Testis (tissue), 3 donors: ENCODE measurements around the gene SLC2A10. TPM values are rescaled to one million over a fixed set of nuclear protein-coding genes. Genes with fewer than 3 reads are reported as not detected.
A peak's percentile ranks its signal among the peaks of the same experiment; 100 is the strongest.

Experiments used
- DNase-seq: peaks from one replicate; pipeline ENCODE4 v3.0.0-alpha.2; 2019
- H3K27ac ChIP-seq, 2 donors: fragments of 200-600 bp; sonication (generic); one replicate each; pipeline ENCODE4 v1.5.1; 2019
- H3K27me3 ChIP-seq: fragments of 200-600 bp; sonication (generic); one replicate; pipeline ENCODE4 v1.5.1; 2019
- H3K36me3 ChIP-seq: fragments of 200-600 bp; sonication (generic); one replicate; pipeline ENCODE4 v1.5.1; 2017; ENCODE audit warnings: low read depth; ENCODE audit errors: missing control alignments
- H3K4me1 ChIP-seq: fragments of 200-600 bp; sonication (generic); one replicate; pipeline ENCODE4 v1.5.1; 2019
- H3K4me3 ChIP-seq, 2 donors: fragments of 200-600 bp; sonication (generic); one replicate each; pipeline ENCODE4 v1.5.1; 2017 to 2019
- H3K9me3 ChIP-seq: fragments of 200-600 bp; sonication (generic); one replicate; pipeline ENCODE4 v1.5.1; 2017
- POLR2A ChIP-seq: fragments of 450-650 bp; IDR thresholded peaks from one replicate; pipeline ENCODE4 v1.6.1; 2017; ENCODE audit warnings: antibody characterized with exemption, mild to moderate bottlenecking, moderate library complexity
- WGBS, 2 donors: methylation state at CpG; one replicate each; pipeline ENCODE4 v1.1.5; 2018; 5-methylcytosine and 5-hydroxymethylcytosine counted together
- intact Hi-C: fragments of 100-400 bp; cut with DNase I; formaldehyde crosslinking; loops from one replicate; pipeline ENCODE4 v1.15.1; 2023; ENCODE audit warnings: low total_unique reads
- polyA plus RNA-seq: library from polyadenylated mRNA; stranded (reverse); fragments of 350-450 nt; fragmentation: Illumina TruSeq; extraction: RNeasy Lipid Tissue Mini Kit (QIAGEN cat#74804); gene quantifications from one replicate; pipeline ENCODE4 v1.2.3, GENCODE V29; 2014; ENCODE audit warnings: low read depth, low replicate concordance; ENCODE audit not compliant: insufficient read depth
- total RNA-seq, 2 donors: library from RNA; depleted of rRNA; stranded (reverse); fragments of >200 nt; gene quantifications; one replicate each; pipeline ENCODE4 v1.2.3, GENCODE V29; 2016
- TF ChIP-seq, protein P1 (sequence below), 3 experiments: fragments of 450-650 bp in 2 of 3; fragments of 200-600 bp in 1 of 3; sonication (generic) in 1 of 3; IDR thresholded peaks; one replicate each; pipeline ENCODE4 v1.5.1; 2016 to 2019; ENCODE audit warnings: antibody characterized with exemption in 3 of 3, mild to moderate bottlenecking in 2 of 3, moderate library complexity in 1 of 3

Gene SLC2A10
- total and polyA plus RNA-seq, 3 donors from 2014 or later = 4.8 to 12.2 (median 12.0) TPM

DNA sequence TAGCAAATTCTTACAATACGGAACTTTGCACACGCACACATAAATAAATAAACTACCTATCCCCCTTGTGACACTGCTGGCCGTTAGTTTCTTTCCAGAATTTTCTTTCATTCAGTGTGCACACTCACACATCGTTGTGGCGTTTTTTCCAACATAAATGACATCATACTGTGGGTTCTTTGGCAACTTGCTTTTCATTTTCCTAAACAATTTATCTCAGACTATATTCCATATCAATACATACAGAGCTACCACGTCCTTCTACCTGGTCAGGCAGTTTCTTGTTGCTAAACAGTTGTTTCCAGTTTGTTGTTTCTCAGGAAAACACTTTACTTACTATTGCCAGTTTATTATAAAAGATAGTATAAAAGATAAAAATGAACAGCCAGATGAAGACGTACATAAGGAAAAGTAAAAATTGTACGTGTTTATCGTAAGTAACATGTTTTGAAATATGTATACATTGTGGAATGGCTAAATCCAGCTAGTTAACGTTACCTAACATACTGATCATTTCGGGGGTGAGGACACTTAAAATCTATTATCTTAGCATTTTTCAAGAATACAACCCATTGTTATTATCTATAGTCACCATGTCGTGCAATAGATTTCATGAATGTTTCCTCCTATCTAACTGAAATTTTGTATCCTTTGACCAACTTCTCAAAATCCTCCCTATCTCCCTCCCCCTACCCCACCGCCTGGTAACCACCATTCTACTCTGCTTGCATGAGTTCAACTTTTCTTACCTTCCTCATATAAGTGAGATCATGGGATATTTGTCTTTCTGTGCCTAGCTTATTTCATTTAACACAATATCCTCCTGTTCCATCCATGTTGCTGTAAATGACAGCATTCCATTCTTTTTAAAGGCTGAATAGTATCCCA, 19.0 kb upstream of the SLC2A10 start:
- Histone ChIP-seq H3K27me3 (no peaks in the 10 kb centered on the region), H3K36me3 (no peaks in the 10 kb centered on the region), H3K9me3 (no peaks in the 10 kb centered on the region), H3K27ac (peak overlapping the region; percentile 83 to 94), H3K4me1 (peaks cover 11% of the 10 kb centered on the region), H3K4me3 (peak overlapping the region; percentile 88 to 95)
- no peak for DNase-seq
- 31 to 38% methylated on average over 13 of the region's 13 CpGs for WGBS, 2 donors
- TF ChIP-seq, protein P1, sequence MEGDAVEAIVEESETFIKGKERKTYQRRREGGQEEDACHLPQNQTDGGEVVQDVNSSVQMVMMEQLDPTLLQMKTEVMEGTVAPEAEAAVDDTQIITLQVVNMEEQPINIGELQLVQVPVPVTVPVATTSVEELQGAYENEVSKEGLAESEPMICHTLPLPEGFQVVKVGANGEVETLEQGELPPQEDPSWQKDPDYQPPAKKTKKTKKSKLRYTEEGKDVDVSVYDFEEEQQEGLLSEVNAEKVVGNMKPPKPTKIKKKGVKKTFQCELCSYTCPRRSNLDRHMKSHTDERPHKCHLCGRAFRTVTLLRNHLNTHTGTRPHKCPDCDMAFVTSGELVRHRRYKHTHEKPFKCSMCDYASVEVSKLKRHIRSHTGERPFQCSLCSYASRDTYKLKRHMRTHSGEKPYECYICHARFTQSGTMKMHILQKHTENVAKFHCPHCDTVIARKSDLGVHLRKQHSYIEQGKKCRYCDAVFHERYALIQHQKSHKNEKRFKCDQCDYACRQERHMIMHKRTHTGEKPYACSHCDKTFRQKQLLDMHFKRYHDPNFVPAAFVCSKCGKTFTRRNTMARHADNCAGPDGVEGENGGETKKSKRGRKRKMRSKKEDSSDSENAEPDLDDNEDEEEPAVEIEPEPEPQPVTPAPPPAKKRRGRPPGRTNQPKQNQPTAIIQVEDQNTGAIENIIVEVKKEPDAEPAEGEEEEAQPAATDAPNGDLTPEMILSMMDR (IDR thresholded peaks at IDR 0.05) = no peak
- intact Hi-C loops = no loop called here

DNA sequence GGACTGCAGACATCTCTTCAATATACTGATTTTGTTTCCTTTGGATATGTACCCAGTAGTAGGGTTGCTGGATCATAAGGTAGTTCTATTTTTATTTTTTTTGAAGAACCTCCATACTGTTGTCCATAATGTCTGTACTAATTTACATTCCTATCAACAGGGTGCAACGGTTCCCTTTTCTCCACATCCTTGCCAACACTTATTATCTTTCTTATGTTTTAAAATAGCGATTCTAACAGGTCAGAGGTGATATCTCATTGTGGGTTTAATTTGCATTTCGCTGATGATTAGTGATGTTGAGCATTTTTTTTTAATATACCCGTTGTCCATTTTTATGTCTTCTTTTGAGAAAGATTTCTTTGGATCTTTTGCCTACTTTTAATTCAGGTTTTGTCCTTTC, 18.3 kb upstream of the SLC2A10 start:
- no peak overlapping the region for H3K4me3 ChIP-seq
- intact Hi-C loops = no loop called here
- H3K36me3 ChIP-seq = no peaks in the 10 kb centered on the region
- H3K27me3 ChIP-seq = no peaks in the 10 kb centered on the region
- H3K9me3 ChIP-seq = no peaks in the 10 kb centered on the region
- TF ChIP-seq, protein P1 (IDR thresholded peaks at IDR 0.05) = no peak
- no peak for TF ChIP-seq POLR2A
- WGBS, 2 donors = 63 to 79% methylated on average over 4 of the region's 4 CpGs
- H3K4me1 ChIP-seq = peaks cover 11% of the 10 kb centered on the region
- no peak overlapping the region for H3K27ac ChIP-seq
- no peak for DNase-seq

DNA sequence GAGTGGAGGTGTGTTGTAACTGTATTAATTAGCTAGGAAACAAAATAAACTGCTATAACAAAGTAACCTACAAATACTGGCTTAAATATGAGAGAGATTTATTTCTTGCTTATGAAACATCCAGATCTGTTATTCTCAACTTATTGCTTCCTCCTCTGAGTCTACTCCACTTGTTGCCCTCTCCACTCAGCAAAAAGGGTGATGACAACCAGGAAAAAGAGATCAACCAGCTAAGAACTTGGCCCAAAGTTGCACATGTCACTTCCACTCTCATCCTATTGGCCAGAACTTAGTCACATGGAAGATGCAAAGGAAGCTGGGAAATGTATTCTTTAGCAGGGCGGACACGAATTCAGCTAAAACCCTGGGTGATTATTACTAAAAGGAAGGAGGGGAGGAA, 15.0 kb upstream of the SLC2A10 start:
- H3K4me3 ChIP-seq = no peak overlapping the region
- TF ChIP-seq, protein P1 (IDR thresholded peaks at IDR 0.05) = no peak
- no peak for TF ChIP-seq POLR2A
- no peaks in the 10 kb centered on the region for H3K27me3 ChIP-seq
- H3K36me3 ChIP-seq = no peaks in the 10 kb centered on the region
- DNase-seq = no peak
- no peaks in the 10 kb centered on the region for H3K9me3 ChIP-seq
- H3K27ac ChIP-seq = no peak overlapping the region
- intact Hi-C loops = no loop called here
- H3K4me1 ChIP-seq = no peaks in the 10 kb centered on the region
- 40 to 54% methylated on average over 2 of the region's 2 CpGs for WGBS, 2 donors

DNA sequence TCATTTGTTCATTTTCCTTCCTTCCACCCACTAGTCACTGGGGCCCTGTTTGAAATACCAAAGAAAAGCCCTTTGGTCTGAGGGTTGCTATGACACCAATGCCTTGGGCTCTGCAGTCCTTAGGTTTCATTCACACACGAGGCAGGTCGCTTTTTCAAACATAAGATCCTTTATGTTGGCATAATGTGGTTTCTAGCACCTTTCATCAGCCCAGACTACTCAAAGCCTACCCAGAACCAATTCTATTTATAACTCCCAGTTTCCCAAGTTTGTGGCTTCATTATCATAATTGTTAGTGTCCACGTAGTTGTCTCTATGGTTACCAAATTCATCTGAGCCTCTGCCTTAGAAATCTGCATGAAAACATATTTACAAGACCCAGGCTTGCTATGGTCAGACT, 13.6 kb upstream of the SLC2A10 start:
- Histone ChIP-seq H3K4me1 (no peaks in the 10 kb centered on the region), H3K9me3 (no peaks in the 10 kb centered on the region), H3K36me3 (no peaks in the 10 kb centered on the region), H3K27me3 (no peaks in the 10 kb centered on the region), H3K4me3 (no peak overlapping the region), H3K27ac (no peak overlapping the region)
- TF ChIP-seq POLR2A = no peak
- TF ChIP-seq, protein P1 (IDR thresholded peaks at IDR 0.05) = no peak
- intact Hi-C loops = no loop called here
- 54 to 58% methylated on average over 3 of the region's 3 CpGs for WGBS, 2 donors
- no peak for DNase-seq
